Skeletal muscle satellite cell (primary cell): ENCODE results near the gene SH3BP4.
A peak's percentile ranks its signal among the peaks of the same experiment; 100 is the strongest.

Source experiments
- H3K27me3 ChIP-seq: 2 replicates; pipeline ENCODE4 v1.7.0; 2013; ENCODE audit warnings: low read length; ENCODE audit not compliant: control insufficient read depth, insufficient read depth
- H3K36me3 ChIP-seq: 2 replicates; pipeline ENCODE4 v1.7.0; 2013; ENCODE audit warnings: mild to moderate bottlenecking, control low read depth, low read length; ENCODE audit not compliant: insufficient read depth
- H3K4me1 ChIP-seq: 2 replicates; pipeline ENCODE4 v1.7.0; 2013; ENCODE audit warnings: low read length; ENCODE audit not compliant: control insufficient read depth, insufficient read depth
- H3K4me2 ChIP-seq: 2 replicates; pipeline ENCODE4 v1.7.0; 2013; ENCODE audit warnings: mild to moderate bottlenecking, low read length
- H3K4me3 ChIP-seq: 2 replicates; pipeline ENCODE4 v1.7.0; 2013; ENCODE audit warnings: low read length
- H3K9ac ChIP-seq: 2 replicates; pipeline ENCODE4 v1.7.0; 2013; ENCODE audit warnings: mild to moderate bottlenecking, low read depth, low read length, moderate library complexity
- H3K9me3 ChIP-seq: replicated peaks from 2 replicates; pipeline ENCODE4 v1.7.0; 2013; ENCODE audit warnings: mild to moderate bottlenecking, control low read depth, low read length

The SH3BP4 gene

DNA sequence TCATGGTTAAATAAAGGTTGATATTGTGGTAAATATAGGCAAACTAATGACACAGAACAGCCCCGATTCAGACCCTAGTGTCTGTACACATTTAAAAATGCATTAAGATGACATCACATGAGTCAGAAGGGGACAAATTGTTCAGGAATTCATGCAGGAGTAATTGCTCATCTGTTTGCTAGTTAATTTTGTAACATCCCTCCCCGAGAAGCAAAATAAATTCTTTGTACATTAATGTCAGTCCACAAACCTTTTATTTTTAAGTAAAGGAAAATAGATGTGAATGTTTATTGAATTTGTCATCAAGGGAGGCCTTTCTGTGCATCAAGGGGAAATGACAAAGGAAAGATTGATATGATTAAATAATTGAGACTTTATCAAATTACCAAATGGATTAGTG, 69.9 kb downstream of the SH3BP4 start:
- Histone ChIP-seq H3K27me3 (no peaks in the 10 kb centered on the region), H3K4me3 (no peak overlapping the region), H3K36me3 (peaks cover 12% of the 10 kb centered on the region), H3K4me1 (peaks cover 62% of the 10 kb centered on the region), H3K4me2 (peak overlapping the region; percentile 63), H3K9me3 (no peaks in the 10 kb centered on the region), H3K9ac (peak overlapping the region; percentile 76)

DNA sequence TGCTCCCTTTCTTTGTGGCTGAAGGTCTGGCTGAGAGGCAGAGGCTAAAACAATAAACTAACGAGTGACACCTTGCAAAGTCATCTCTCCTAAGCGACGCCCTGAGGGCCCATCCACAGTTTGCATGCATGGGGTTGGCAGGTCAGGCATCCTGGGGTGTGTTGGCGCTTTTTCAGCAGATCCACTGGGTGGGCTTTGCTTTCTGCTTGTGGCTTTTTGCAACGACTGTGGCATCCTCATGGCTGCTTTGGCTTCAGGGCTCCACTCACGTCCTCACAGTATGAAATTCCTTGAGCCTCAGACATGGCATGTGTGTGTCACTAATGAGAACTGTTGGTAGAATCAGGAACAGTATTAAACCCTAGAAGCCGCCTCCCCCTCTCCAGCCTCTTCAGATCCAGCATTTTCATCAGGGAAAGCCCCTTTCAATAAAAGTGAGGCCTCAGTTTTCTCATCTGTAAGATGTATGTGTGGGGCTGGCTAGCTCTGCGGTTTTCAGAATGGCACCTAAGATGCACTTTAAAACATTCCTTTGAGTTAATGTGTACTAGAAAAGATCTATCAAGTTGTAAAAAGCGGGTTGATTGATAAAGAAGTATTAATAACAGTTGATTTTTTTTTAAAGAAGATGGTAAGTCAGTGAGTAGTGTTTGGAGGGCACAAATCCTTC, 72.5 kb downstream of the SH3BP4 start:
- no peaks in the 10 kb centered on the region for H3K27me3 ChIP-seq
- no peaks in the 10 kb centered on the region for H3K9me3 ChIP-seq
- peak overlapping the region; percentile 68 for H3K9ac ChIP-seq
- H3K4me2 ChIP-seq: peak overlapping the region; percentile 61
- H3K36me3 ChIP-seq: peaks cover 11% of the 10 kb centered on the region
- H3K4me3 ChIP-seq: no peak overlapping the region
- peaks cover 86% of the 10 kb centered on the region for H3K4me1 ChIP-seq

DNA sequence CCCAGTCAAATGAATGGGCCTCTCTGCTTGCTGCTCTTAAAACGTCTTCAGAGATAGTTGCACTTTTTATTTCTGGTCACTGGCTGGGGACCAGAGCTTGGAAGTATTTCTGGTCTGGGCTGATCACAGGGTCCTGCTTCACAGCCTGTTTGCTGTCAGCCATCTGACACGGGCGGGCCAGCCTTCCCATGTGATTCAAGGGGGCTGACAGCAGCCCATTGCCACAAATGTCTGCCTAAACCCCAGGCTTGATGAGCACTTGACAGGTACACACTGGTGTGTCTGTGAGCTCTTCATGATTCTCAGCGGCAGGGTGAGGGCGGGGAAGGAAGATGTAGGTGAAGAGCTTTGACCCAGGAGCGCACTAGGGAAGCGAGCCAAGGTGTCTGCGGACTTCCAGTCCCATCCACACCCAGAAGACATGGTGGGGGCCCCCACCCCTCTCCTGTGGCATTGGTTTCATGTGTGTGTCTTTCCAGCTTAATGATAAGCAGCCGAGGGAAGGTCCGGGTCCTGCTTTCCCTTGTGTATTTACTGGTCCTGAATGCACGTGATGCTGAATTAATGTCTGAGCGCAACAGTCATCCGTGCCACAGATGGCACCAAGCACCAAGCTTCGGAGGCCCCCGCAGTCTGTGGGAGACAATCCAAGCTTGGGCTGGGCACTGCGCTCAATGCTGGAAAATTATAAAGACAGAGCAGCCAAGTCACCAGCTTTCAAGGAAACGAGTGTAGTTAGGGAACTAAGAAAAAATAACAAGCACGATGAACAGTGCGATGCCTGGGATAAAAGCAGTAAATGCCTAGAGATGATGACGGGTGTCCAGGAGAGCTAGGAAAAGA, 73.3 kb downstream of the SH3BP4 start:
- H3K4me2 ChIP-seq: peak overlapping the region; percentile 61
- peaks cover 11% of the 10 kb centered on the region for H3K36me3 ChIP-seq
- H3K9ac ChIP-seq: peak overlapping the region; percentile 68
- no peaks in the 10 kb centered on the region for H3K27me3 ChIP-seq
- H3K4me3 ChIP-seq: peak overlapping the region; percentile 46
- no peaks in the 10 kb centered on the region for H3K9me3 ChIP-seq
- H3K4me1 ChIP-seq: peaks cover 82% of the 10 kb centered on the region

DNA sequence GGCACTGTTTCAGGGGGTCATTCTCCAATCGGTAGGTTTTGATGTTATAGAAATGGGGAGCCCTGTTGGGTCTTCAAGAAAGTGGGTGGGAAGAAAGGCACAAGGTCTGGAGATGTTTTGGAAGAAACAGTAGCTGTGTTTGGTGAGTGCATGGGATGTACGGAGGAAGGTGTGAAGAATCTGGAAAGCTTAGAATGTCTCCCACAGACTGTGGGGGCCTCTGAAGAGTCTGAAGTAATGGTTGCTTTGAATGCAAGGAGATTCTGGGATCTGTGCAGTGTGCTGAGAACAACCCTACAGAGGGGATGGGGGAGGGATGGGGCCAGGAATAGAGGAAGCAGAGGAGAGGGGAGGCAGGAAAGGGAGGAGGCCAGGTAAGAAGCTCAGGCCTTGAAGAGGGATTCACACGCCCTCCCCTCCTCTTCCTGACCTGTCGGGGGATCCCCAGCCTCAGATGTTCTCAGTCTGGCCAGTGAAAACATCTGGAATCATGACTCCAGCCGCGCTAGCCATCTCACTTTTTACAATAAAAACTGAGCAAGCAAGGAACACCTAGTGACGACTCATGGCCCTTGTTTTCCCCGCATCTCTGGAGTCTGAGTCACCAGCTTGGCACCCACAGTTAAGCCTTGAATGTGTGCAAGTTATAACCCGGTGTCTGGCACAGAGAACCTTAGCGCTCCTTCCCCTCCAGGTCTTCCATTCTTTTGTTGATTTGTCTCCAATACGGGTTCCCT, 74.2 kb downstream of the SH3BP4 start:
- Histone ChIP-seq H3K4me1 (peaks cover 74% of the 10 kb centered on the region), H3K27me3 (no peaks in the 10 kb centered on the region), H3K9ac (peak overlapping the region; percentile 68), H3K4me2 (peak overlapping the region; percentile 61), H3K9me3 (no peaks in the 10 kb centered on the region), H3K36me3 (peaks cover 9% of the 10 kb centered on the region), H3K4me3 (peak overlapping the region; percentile 53)

DNA sequence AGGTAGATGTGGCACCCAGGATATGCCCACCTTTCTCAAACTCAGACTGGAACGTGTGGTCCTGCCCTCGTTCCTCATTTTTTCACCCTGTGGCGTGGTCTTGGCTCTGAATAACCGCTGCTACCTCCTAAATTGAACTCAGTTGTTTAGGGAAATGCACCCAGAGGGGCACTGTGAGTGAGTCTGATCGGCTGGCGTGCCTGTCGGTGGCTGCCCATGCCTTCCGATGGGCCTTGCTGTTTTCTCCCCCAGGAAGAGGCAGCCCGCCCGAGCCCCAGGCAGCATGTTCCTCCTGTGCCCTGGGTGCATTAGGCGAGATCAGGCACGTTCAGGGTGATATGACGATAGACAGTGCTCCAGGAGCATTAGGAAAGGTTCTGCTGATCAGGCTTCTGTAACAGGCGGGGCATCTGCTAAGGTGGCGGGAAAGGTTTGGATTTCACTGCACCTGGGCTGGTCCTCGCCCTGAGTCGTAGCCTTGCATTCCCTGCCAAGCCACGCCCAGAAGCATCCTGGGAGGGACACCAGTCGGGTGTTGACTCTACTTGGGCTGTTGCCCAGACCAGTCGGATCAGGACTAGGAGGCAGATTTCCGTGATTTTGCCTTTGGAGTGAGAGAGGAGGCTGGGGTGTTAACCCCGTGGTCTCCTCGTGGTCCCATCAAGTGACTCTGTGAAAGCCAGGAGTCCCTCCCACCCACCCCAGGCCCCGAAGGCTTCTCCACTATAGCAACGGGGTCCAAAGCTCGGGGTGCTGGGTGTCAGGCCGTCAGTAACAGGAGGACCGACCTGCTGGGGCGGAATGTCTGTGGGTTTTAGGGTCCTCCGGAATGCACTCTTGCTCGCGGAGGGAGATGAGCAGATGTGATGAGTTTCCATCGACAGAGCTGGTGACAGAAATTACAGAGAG, 75.1 kb downstream of the SH3BP4 start:
- Histone ChIP-seq H3K9ac (peak overlapping the region; percentile 73), H3K9me3 (no peaks in the 10 kb centered on the region), H3K4me1 (peaks cover 67% of the 10 kb centered on the region), H3K4me2 (peak overlapping the region; percentile 76), H3K4me3 (peak overlapping the region; percentile 61), H3K36me3 (peaks cover 10% of the 10 kb centered on the region), H3K27me3 (no peaks in the 10 kb centered on the region)

DNA sequence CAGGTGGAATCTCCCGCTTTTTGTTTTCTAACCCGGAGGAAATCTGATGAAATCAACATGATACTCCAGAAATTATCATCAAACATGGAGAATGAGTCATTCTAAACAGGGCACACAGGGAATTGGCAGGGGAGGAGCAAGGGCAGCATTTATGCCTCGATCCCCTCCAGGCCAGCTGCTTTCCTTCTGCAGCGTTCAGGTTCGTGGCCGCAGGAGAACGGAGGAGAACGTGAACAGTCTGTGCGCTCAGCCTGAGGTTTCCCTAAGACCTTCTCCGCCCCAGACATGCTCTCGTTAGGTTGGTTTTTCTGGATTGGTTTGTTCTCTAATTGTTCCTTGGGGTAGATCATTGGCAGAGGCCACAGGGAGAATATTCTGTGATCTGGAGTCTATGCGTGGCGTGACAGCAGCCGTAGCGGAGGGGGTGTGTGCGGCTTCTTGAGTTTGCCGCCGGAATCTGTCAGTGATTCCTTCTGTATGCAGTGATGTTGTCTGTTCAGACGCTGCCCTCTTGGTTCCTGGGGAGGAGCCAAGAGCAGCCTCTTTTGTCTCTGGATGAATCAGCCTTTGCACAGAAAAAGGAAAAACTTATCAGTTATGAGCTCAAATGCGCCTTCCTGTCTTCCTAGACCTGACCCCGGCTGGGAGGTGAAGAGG, 75.9 kb downstream of the SH3BP4 start:
- no peaks in the 10 kb centered on the region for H3K27me3 ChIP-seq
- peak overlapping the region; percentile 73 for H3K9ac ChIP-seq
- H3K9me3 ChIP-seq: no peaks in the 10 kb centered on the region
- peaks cover 18% of the 10 kb centered on the region for H3K36me3 ChIP-seq
- peaks cover 59% of the 10 kb centered on the region for H3K4me1 ChIP-seq
- H3K4me3 ChIP-seq: peak overlapping the region; percentile 61
- peak overlapping the region; percentile 76 for H3K4me2 ChIP-seq

DNA sequence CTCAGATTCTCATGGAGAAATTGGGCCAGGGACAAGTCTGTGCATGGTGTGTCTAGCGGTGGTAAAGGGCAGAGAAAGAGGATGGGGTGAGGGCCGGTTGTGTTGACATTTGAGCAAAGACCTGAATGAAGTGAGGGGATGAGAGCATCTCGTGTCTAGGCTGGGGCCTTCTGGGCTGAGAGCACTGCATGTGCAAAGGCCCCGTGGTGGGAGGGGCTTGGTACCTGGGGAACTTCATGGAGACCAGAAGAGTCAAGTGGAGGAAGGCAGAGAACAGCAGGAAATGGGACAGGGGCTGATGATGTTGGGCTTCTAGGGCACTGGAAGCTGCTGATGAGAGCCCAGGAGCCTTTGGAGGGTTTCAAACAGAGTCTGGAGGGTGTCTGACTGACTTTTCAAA, 76.8 kb downstream of the SH3BP4 start:
- Histone ChIP-seq H3K4me2 (peak overlapping the region; percentile 76), H3K4me1 (peaks cover 55% of the 10 kb centered on the region), H3K9ac (no peak overlapping the region), H3K27me3 (no peaks in the 10 kb centered on the region), H3K4me3 (no peak overlapping the region), H3K36me3 (peaks cover 28% of the 10 kb centered on the region), H3K9me3 (no peaks in the 10 kb centered on the region)

DNA sequence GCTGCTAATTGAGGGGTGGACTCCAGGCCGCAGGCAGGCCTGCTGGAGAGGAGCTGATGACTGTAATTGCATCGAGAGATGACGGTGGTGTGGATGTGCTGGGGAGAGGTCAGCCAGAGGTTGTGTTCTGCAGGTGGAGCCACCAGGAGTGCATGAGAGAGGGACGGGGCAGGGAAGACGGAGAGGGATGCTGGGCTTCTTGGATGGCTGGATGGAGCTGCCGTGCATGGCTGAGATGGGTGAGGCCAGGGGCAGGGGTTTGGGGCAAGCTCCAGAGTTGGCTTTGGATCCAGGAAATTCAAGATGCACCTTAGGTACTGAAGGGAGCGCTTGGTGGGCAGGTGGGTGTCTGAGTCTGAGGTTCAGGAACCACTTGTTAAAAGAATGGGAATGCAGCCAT, 77.2 kb downstream of the SH3BP4 start:
- Histone ChIP-seq H3K27me3 (no peaks in the 10 kb centered on the region), H3K9me3 (no peaks in the 10 kb centered on the region), H3K4me2 (peak overlapping the region; percentile 76), H3K36me3 (peaks cover 28% of the 10 kb centered on the region), H3K4me3 (no peak overlapping the region), H3K9ac (no peak overlapping the region), H3K4me1 (peaks cover 51% of the 10 kb centered on the region)

DNA sequence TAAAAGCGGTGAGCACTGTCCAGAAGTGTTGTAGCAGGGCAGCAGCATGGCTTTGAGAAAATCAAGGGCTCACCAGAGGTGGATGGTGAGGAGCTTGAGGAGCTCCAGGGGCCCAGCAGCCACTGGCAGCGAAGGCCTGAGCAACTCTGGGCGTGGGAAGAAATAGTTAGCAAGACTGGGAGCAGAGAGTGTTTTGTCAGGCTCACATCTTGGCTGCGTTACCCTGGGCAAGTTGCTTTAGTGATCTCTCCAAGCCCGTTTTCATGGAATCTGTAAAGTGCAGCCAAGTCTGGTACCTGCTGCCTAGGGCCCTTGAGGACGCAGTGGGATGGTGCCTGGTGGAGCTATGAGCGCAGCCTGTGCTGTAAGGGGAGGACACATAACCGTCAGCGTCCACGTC, 78.3 kb downstream of the SH3BP4 start:
- no peak overlapping the region for H3K4me2 ChIP-seq
- H3K27me3 ChIP-seq: no peaks in the 10 kb centered on the region
- no peaks in the 10 kb centered on the region for H3K9me3 ChIP-seq
- H3K4me3 ChIP-seq: no peak overlapping the region
- H3K4me1 ChIP-seq: peaks cover 40% of the 10 kb centered on the region
- peaks cover 37% of the 10 kb centered on the region for H3K36me3 ChIP-seq
- no peak overlapping the region for H3K9ac ChIP-seq

DNA sequence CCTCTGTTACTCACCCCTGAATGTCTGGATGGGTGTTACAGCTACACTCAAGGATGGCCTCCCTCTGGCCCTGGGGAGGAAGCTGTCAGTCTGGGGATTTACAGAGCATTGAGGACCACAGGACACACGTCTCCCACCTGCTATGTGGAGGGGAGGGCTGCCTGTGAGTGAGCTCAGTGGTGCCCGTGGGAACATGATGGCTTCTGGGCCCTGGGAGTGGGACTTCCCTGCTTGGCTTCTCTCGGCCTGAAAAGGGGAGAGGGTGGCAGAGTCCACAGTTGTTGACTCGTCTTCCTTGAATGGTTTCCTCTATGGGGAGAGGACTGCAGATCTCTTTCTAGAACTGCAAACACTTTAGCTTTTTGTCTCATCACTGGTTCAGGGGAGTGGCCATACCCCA, 79.1 kb downstream of the SH3BP4 start:
- no peak overlapping the region for H3K4me2 ChIP-seq
- no peaks in the 10 kb centered on the region for H3K27me3 ChIP-seq
- peaks cover 32% of the 10 kb centered on the region for H3K4me1 ChIP-seq
- H3K36me3 ChIP-seq: peaks cover 45% of the 10 kb centered on the region
- no peak overlapping the region for H3K4me3 ChIP-seq
- no peaks in the 10 kb centered on the region for H3K9me3 ChIP-seq
- no peak overlapping the region for H3K9ac ChIP-seq
